K562 (cell line): ENCODE results near the gene IBTK. TPM values are rescaled to one million over a fixed set of nuclear protein-coding genes. Genes with fewer than 3 reads are reported as not detected.
A peak's percentile ranks its signal among the peaks of the same experiment; 100 is the strongest.

ENCODE experiments used
- ATAC-seq: fragments of 200-7000 bp; cut with Tn5 transposase; 3 replicates; pipeline ENCODE4 v1.9.1; 2020; ENCODE audit warnings: moderate library complexity
- BruUV-seq: library from RNA; stranded (reverse); fragments of 400-500 nt; replicated peaks from 2 replicates; lab custom pipeline; 2021; lab: Mats Ljungman, UMichigan
- CTCF ChIA-PET: fragments of 300-600 bp; formaldehyde crosslinking; extraction: SDS; loops from one replicate; lab custom pipeline; 2021; ENCODE audit warnings: low intra/inter-chr PET ratio; lab: Yijun Ruan, JAX
- POLR2A ChIA-PET: fragments of 300-600, 350-650 bp; sonication (Branson Sonifier 250); formaldehyde crosslinking; extraction: SDS; loops from one replicate; lab custom pipeline; 2021; ENCODE audit warnings: antibody characterized with exemption, inconsistent platforms; lab: Yijun Ruan, JAX
- DNase-seq, 4 experiments: peaks; one replicate each; pipeline versions ENCODE4 v3.0.0 to v3.0.0-alpha.2; 2011 to 2018; ENCODE audit warnings: low spot score in 3 of 4, mixed read lengths in 3 of 4; ENCODE audit errors: extremely low read depth in 1 of 4
- FAIRE-seq: peaks from 2 replicates; lab custom pipeline; 2011; peaks lifted over from hg19 to GRCh38; lab: Jason Lieb, UNC
- H2AFZ ChIP-seq: 2 replicates; pipeline ENCODE4 v1.6.0; 2011; ENCODE audit warnings: low read depth, low read length, control low read depth, inconsistent platforms
- H3K27ac ChIP-seq: fragments of 200-600 bp; 3 replicates; pipeline ENCODE4 v1.8.0; 2011; ENCODE audit warnings: low read depth, mild to moderate bottlenecking, control low read depth, inconsistent platforms, low read length, moderate library complexity, mixed read lengths; ENCODE audit errors: extremely low read depth
- H3K27me3 ChIP-seq, 2 experiments: fragments of 300-600 bp in 1 of 2; 2 replicates in 1 of 2; 3 replicates in 1 of 2; pipeline versions ENCODE4 v1.6.0 to v1.8.0; 2011; ENCODE audit warnings: inconsistent platforms in 2 of 2, low read length in 2 of 2, mild to moderate bottlenecking in 1 of 2, mixed read lengths in 1 of 2, moderate library complexity in 1 of 2; ENCODE audit not compliant: control insufficient read depth in 2 of 2, insufficient read depth in 2 of 2
- H3K36me3 ChIP-seq: fragments of 300-600 bp; 3 replicates; pipeline ENCODE4 v1.8.0; 2011; ENCODE audit warnings: mild to moderate bottlenecking, low read length, inconsistent platforms; ENCODE audit not compliant: control insufficient read depth, insufficient read depth
- H3K4me1 ChIP-seq, 2 experiments: fragments of 200-600 bp in 1 of 2; replicated peaks in 1 of 2; 2 replicates in 1 of 2; 3 replicates in 1 of 2; pipeline versions ENCODE4 v1.5.1 to v1.8.0; 2011; ENCODE audit warnings: inconsistent platforms in 2 of 2, low read length in 2 of 2, mild to moderate bottlenecking in 1 of 2, mixed read lengths in 1 of 2, moderate library complexity in 1 of 2; ENCODE audit not compliant: control insufficient read depth in 2 of 2, insufficient read depth in 2 of 2
- H3K4me2 ChIP-seq: 2 replicates; pipeline ENCODE4 v1.6.1; 2011; ENCODE audit warnings: low read length, control low read depth, inconsistent platforms, mixed read lengths; ENCODE audit not compliant: insufficient read depth
- H3K4me3 ChIP-seq: fragments of 200-600 bp; sonication (generic), shearing (Covaris generic); 2 replicates; pipeline ENCODE4 v1.5.1; 2016; ENCODE audit warnings: control low read depth, inconsistent platforms
- H3K79me2 ChIP-seq: fragments of 200-600 bp; 3 replicates; pipeline ENCODE4 v1.8.0; 2011; ENCODE audit warnings: low read length, inconsistent platforms; ENCODE audit not compliant: control insufficient read depth, insufficient read depth
- H3K9ac ChIP-seq, 2 experiments: 2 replicates each; pipeline versions ENCODE4 v1.6.0 to v1.6.1; 2011; ENCODE audit warnings: low read depth in 2 of 2, low read length in 2 of 2, control low read depth in 1 of 2, inconsistent platforms in 1 of 2, mild to moderate bottlenecking in 1 of 2, mixed read lengths in 1 of 2; ENCODE audit not compliant: insufficient read depth in 1 of 2
- H3K9me1 ChIP-seq: one replicate; pipeline ENCODE4 v1.6.0; 2011; ENCODE audit warnings: inconsistent platforms, mild to moderate bottlenecking, low read length, moderate library complexity; ENCODE audit not compliant: control insufficient read depth, insufficient read depth
- H3K9me3 ChIP-seq: replicated peaks from 2 replicates; pipeline ENCODE4 v1.5.1; 2011; ENCODE audit warnings: low read depth, low read length, inconsistent platforms; ENCODE audit not compliant: control insufficient read depth, insufficient read depth
- H4K20me1 ChIP-seq: replicated peaks from 2 replicates; pipeline ENCODE4 v1.6.1; 2011; ENCODE audit warnings: low read length, inconsistent platforms, mixed read lengths; ENCODE audit not compliant: control insufficient read depth, insufficient read depth
- ASH1L ChIP-seq: fragments of 450-650 bp; IDR thresholded peaks from 2 replicates; pipeline ENCODE4 v1.6.1; 2018; ENCODE audit warnings: borderline replicate concordance, mild to moderate bottlenecking, low read depth; ENCODE audit not compliant: partially characterized antibody
- HNRNPLL ChIP-seq: fragments of 200-400 bp; formaldehyde crosslinking; IDR thresholded peaks from 2 replicates; pipeline ENCODE4 v1.6.1; 2017; ENCODE audit warnings: low read length, low read depth, mild to moderate bottlenecking; ENCODE audit not compliant: poor library complexity, severe bottlenecking
- ILF3 ChIP-seq: fragments of 450-650 bp; IDR thresholded peaks from 2 replicates; pipeline ENCODE4 v1.6.1; 2018; ENCODE audit warnings: antibody characterized with exemption, mild to moderate bottlenecking, moderate library complexity, borderline replicate concordance
- KAT2B ChIP-seq: IDR thresholded peaks from one replicate; pipeline ENCODE4 v1.6.1; 2012; ENCODE audit warnings: low read depth, mild to moderate bottlenecking, control low read depth, inconsistent platforms, low read length, moderate library complexity
- KDM2B ChIP-seq: fragments of 250-450 bp; sonication (Bioruptor Pico); IDR thresholded peaks from 2 replicates; pipeline ENCODE4 v1.8.0; 2021; ENCODE audit warnings: mild to moderate bottlenecking, moderate library complexity
- MCM7 ChIP-seq, 2 experiments: fragments of 450-650 bp; IDR thresholded peaks; 2 replicates each; pipeline ENCODE4 v1.6.1; 2016 to 2018
- SPI1 ChIP-seq: IDR thresholded peaks from 2 replicates; pipeline ENCODE4 v1.6.1; 2011; ENCODE audit warnings: low read depth, low read length, control low read depth, borderline replicate concordance
- ZNF165 ChIP-seq: fragments of 250-450 bp; sonication (Bioruptor Pico); IDR thresholded peaks from 2 replicates; pipeline ENCODE4 v1.4.0; 2020; ENCODE audit warnings: borderline replicate concordance
- ZNF174 ChIP-seq: fragments of 250-450 bp; sonication (Bioruptor Pico); IDR thresholded peaks from 2 replicates; pipeline ENCODE4 v1.4.0; 2020; ENCODE audit warnings: mild to moderate bottlenecking
- WGBS: fragments of 100-300 bp; shearing (Covaris generic); methylation state at CpG from one replicate; pipeline ENCODE4 v1.1.6; 2016; ENCODE audit warnings: low coverage, mixed read lengths; ENCODE audit not compliant: insufficient coverage; ENCODE audit errors: missing lambda C conversion rate; 5-methylcytosine and 5-hydroxymethylcytosine counted together
- in situ Hi-C: fragments of 300-500 bp; cut with MboI; formaldehyde crosslinking; loops from 4 replicates; pipeline ENCODE4 v1.15.0; 2018; ENCODE audit warnings: inconsistent platforms, mixed read lengths
- intact Hi-C: fragments of 100-400 bp; cut with micrococcal nuclease; formaldehyde crosslinking; loops from 2 replicates; pipeline ENCODE4 v1.14.2; 2022
- polyA plus RNA-seq, 8 experiments: library from polyadenylated mRNA; depleted of rRNA in 4 of 8; stranded (reverse) in 5 of 8; unstranded in 3 of 8; fragments of >200 nt; fragmentation: Nextera tagmentation in 2 of 8; fragmentation: Illumina TruSeq in 1 of 8; extraction: Ambion mirVana in 2 of 8; extraction: Trizol in 1 of 8; gene quantifications; 2 replicates each; pipeline versions ENCODE4 v1.2.1 to v1.2.3, GENCODE V29; 2011 to 2014; ENCODE audit warnings: inconsistent platforms in 1 of 8, missing spikeins in 1 of 8
- total RNA-seq, 7 experiments: library from RNA; depleted of rRNA in 6 of 7; stranded (reverse); fragments of >200 nt in 6 of 7; fragmentation: Illumina TruSeq in 2 of 7; extraction: Trizol in 2 of 7; gene quantifications; 2 replicates each; pipeline versions ENCODE4 v1.2.1 to v1.2.3, GENCODE V29; 2011 to 2021; ENCODE audit warnings: low replicate concordance in 1 of 7

IBTK gene
- total and polyA plus RNA-seq, 9 of the 15 experiments (the other 6 are each of a cell fraction or from before 2014, with no cell fraction given) = 13.2 to 36.4 (median 21.8) TPM

- in situ Hi-C loops (loop anchor here (10.0 kb wide), 1 partner anchor 1254 kb away; the partner anchor contains the start of gene PRSS35), intact Hi-C loops (no loop called here)
- Histone ChIP-seq H3K9me1 (no peaks in the 10 kb centered on the region), H3K9me3 (no peaks in the 10 kb centered on the region), H3K79me2 (no peaks in the 10 kb centered on the region), H2AFZ (no peak overlapping the region), H3K4me1 (no peaks in the 10 kb centered on the region; a peak in 1 of 5 replicates), H3K27ac (no peak overlapping the region), H4K20me1 (no peaks in the 10 kb centered on the region), H3K9ac (no peak overlapping the region), H3K4me2 (no peak overlapping the region), H3K4me3 (no peak overlapping the region), H3K36me3 (no peaks in the 10 kb centered on the region), H3K27me3 (no peaks in the 10 kb centered on the region)
- FAIRE-seq (no peak), DNase-seq (no peak), ATAC-seq (no peak)
- no peak for TF ChIP-seq MCM7 (IDR thresholded peaks at IDR 0.05)
- no peak for TF ChIP-seq ASH1L
- no peak for TF ChIP-seq KDM2B
- no peak for TF ChIP-seq KAT2B
- no peak for TF ChIP-seq ZNF165
- 6% methylated on average over 2 of the region's 2 CpGs for WGBS
- ChIA-PET POLR2A (no interaction called here), CTCF (no interaction called here)
- BruUV-seq = no TSS peak
These were observed 13.6 kb upstream of the IBTK start for GRCh38 chr6:82260997-82261732.

GRCh38 chr6:82259389-82259788 is 11.8 kb upstream of the IBTK start:
- Histone ChIP-seq H3K36me3 (no peaks in the 10 kb centered on the region), H2AFZ (no peak overlapping the region), H4K20me1 (no peaks in the 10 kb centered on the region), H3K4me1 (no peaks in the 10 kb centered on the region; a peak in 1 of 5 replicates), H3K9me1 (no peaks in the 10 kb centered on the region), H3K9ac (no peak overlapping the region), H3K4me3 (no peak overlapping the region), H3K27ac (no peak overlapping the region), H3K4me2 (no peak overlapping the region), H3K27me3 (no peaks in the 10 kb centered on the region), H3K79me2 (no peaks in the 10 kb centered on the region), H3K9me3 (no peaks in the 10 kb centered on the region)
- CTCF ChIA-PET = no interaction called here
- intact Hi-C loops (no loop called here), in situ Hi-C loops (no loop called here)
- no TSS peak for BruUV-seq
- TF ChIP-seq SPI1 (0 out of 2 replicates have a peak, but pooled peaks have one; percentile 5), HNRNPLL (no peak), ILF3 (no peak), ZNF174 (CRISPR knock-in tag) (no peak)
- POLR2A ChIA-PET = no interaction called here
- DNase-seq (no peak), FAIRE-seq (no peak), ATAC-seq (no peak; the same call in 2 of the 3 replicates)
- WGBS = 25% methylated on average over 1 of the region's 1 CpG
